K562 (cell line): ENCODE measurements around the gene PHLDA3. TPM values are rescaled to one million over a fixed set of nuclear protein-coding genes. Genes with fewer than 3 reads are reported as not detected.
A peak's percentile ranks its signal among the peaks of the same experiment; 100 is the strongest.

Experiments
- ATAC-seq: fragments of 200-7000 bp; cut with Tn5 transposase; 3 replicates; pipeline ENCODE4 v1.9.1; 2020; ENCODE audit warnings: moderate library complexity
- BruUV-seq: library from RNA; stranded (reverse); fragments of 400-500 nt; replicated peaks from 2 replicates; lab custom pipeline; 2021; lab: Mats Ljungman, UMichigan
- CTCF ChIA-PET: fragments of 300-600 bp; formaldehyde crosslinking; extraction: SDS; loops from one replicate; lab custom pipeline; 2021; ENCODE audit warnings: low intra/inter-chr PET ratio; lab: Yijun Ruan, JAX
- POLR2A ChIA-PET: fragments of 300-600, 350-650 bp; sonication (Branson Sonifier 250); formaldehyde crosslinking; extraction: SDS; loops from one replicate; lab custom pipeline; 2021; ENCODE audit warnings: antibody characterized with exemption, inconsistent platforms; lab: Yijun Ruan, JAX
- DNase-seq, 4 experiments: peaks; one replicate each; pipeline versions ENCODE4 v3.0.0 to v3.0.0-alpha.2; 2011 to 2018; ENCODE audit warnings: low spot score in 3 of 4, mixed read lengths in 3 of 4; ENCODE audit errors: extremely low read depth in 1 of 4
- FAIRE-seq: peaks from 2 replicates; lab custom pipeline; 2011; peaks lifted over from hg19 to GRCh38; lab: Jason Lieb, UNC
- H2AFZ ChIP-seq: 2 replicates; pipeline ENCODE4 v1.6.0; 2011; ENCODE audit warnings: low read depth, low read length, control low read depth, inconsistent platforms
- H3K27ac ChIP-seq: fragments of 200-600 bp; 3 replicates; pipeline ENCODE4 v1.8.0; 2011; ENCODE audit warnings: low read depth, mild to moderate bottlenecking, control low read depth, inconsistent platforms, low read length, moderate library complexity, mixed read lengths; ENCODE audit errors: extremely low read depth
- H3K27me3 ChIP-seq, 2 experiments: fragments of 300-600 bp in 1 of 2; 2 replicates in 1 of 2; 3 replicates in 1 of 2; pipeline versions ENCODE4 v1.6.0 to v1.8.0; 2011; ENCODE audit warnings: inconsistent platforms in 2 of 2, low read length in 2 of 2, mild to moderate bottlenecking in 1 of 2, mixed read lengths in 1 of 2, moderate library complexity in 1 of 2; ENCODE audit not compliant: control insufficient read depth in 2 of 2, insufficient read depth in 2 of 2
- H3K36me3 ChIP-seq: fragments of 300-600 bp; 3 replicates; pipeline ENCODE4 v1.8.0; 2011; ENCODE audit warnings: mild to moderate bottlenecking, low read length, inconsistent platforms; ENCODE audit not compliant: control insufficient read depth, insufficient read depth
- H3K4me1 ChIP-seq, 2 experiments: fragments of 200-600 bp in 1 of 2; replicated peaks in 1 of 2; 2 replicates in 1 of 2; 3 replicates in 1 of 2; pipeline versions ENCODE4 v1.5.1 to v1.8.0; 2011; ENCODE audit warnings: inconsistent platforms in 2 of 2, low read length in 2 of 2, mild to moderate bottlenecking in 1 of 2, mixed read lengths in 1 of 2, moderate library complexity in 1 of 2; ENCODE audit not compliant: control insufficient read depth in 2 of 2, insufficient read depth in 2 of 2
- H3K4me2 ChIP-seq: 2 replicates; pipeline ENCODE4 v1.6.1; 2011; ENCODE audit warnings: low read length, control low read depth, inconsistent platforms, mixed read lengths; ENCODE audit not compliant: insufficient read depth
- H3K4me3 ChIP-seq: fragments of 200-600 bp; sonication (generic), shearing (Covaris generic); 2 replicates; pipeline ENCODE4 v1.5.1; 2016; ENCODE audit warnings: control low read depth, inconsistent platforms
- H3K79me2 ChIP-seq: fragments of 200-600 bp; 3 replicates; pipeline ENCODE4 v1.8.0; 2011; ENCODE audit warnings: low read length, inconsistent platforms; ENCODE audit not compliant: control insufficient read depth, insufficient read depth
- H3K9ac ChIP-seq, 2 experiments: 2 replicates each; pipeline versions ENCODE4 v1.6.0 to v1.6.1; 2011; ENCODE audit warnings: low read depth in 2 of 2, low read length in 2 of 2, control low read depth in 1 of 2, inconsistent platforms in 1 of 2, mild to moderate bottlenecking in 1 of 2, mixed read lengths in 1 of 2; ENCODE audit not compliant: insufficient read depth in 1 of 2
- H3K9me1 ChIP-seq: one replicate; pipeline ENCODE4 v1.6.0; 2011; ENCODE audit warnings: inconsistent platforms, mild to moderate bottlenecking, low read length, moderate library complexity; ENCODE audit not compliant: control insufficient read depth, insufficient read depth
- H3K9me3 ChIP-seq: replicated peaks from 2 replicates; pipeline ENCODE4 v1.5.1; 2011; ENCODE audit warnings: low read depth, low read length, inconsistent platforms; ENCODE audit not compliant: control insufficient read depth, insufficient read depth
- H4K20me1 ChIP-seq: replicated peaks from 2 replicates; pipeline ENCODE4 v1.6.1; 2011; ENCODE audit warnings: low read length, inconsistent platforms, mixed read lengths; ENCODE audit not compliant: control insufficient read depth, insufficient read depth
- CBFA2T3 ChIP-seq: fragments of 450-650 bp; IDR thresholded peaks from 2 replicates; pipeline ENCODE4 v1.6.1; 2017
- CCAR2 ChIP-seq: fragments of 200-400 bp; formaldehyde crosslinking; IDR thresholded peaks from 2 replicates; pipeline ENCODE4 v1.6.1; 2017; ENCODE audit warnings: mild to moderate bottlenecking, low read depth, low read length
- DEAF1 ChIP-seq: fragments of 450-650 bp; formaldehyde crosslinking; IDR thresholded peaks from 2 replicates; pipeline ENCODE4 v1.4.0; 2020; ENCODE audit warnings: mild to moderate bottlenecking, moderate library complexity
- E2F6 ChIP-seq, 2 experiments: IDR thresholded peaks; 2 replicates each; pipeline ENCODE4 v1.6.1; 2011; ENCODE audit warnings: borderline replicate concordance in 1 of 2, control low read depth in 1 of 2, low read depth in 1 of 2, low read length in 1 of 2, mild to moderate bottlenecking in 1 of 2, mixed read lengths in 1 of 2, moderate library complexity in 1 of 2; ENCODE audit not compliant: insufficient read depth in 1 of 2, insufficient read length in 1 of 2, poor library complexity in 1 of 2, severe bottlenecking in 1 of 2; ENCODE audit errors: extremely low read depth in 1 of 2
- RFX1 ChIP-seq: fragments of 450-650 bp; IDR thresholded peaks from 2 replicates; pipeline ENCODE4 v1.6.1; 2016; ENCODE audit warnings: mild to moderate bottlenecking, moderate library complexity
- SRSF3 ChIP-seq: fragments of 200-400 bp; formaldehyde crosslinking; IDR thresholded peaks from 2 replicates; pipeline ENCODE4 v1.6.1; 2016; ENCODE audit warnings: mild to moderate bottlenecking, low read length, moderate library complexity; ENCODE audit not compliant: insufficient read depth
- ZKSCAN8 ChIP-seq: fragments of 200-800 bp; sonication (Bioruptor generic); IDR thresholded peaks from 2 replicates; pipeline ENCODE4 v1.6.1; 2016; ENCODE audit warnings: missing genetic modification characterization, missing compliant biosample characterization
- WGBS: fragments of 100-300 bp; shearing (Covaris generic); methylation state at CpG from one replicate; pipeline ENCODE4 v1.1.6; 2016; ENCODE audit warnings: low coverage, mixed read lengths; ENCODE audit not compliant: insufficient coverage; ENCODE audit errors: missing lambda C conversion rate; 5-methylcytosine and 5-hydroxymethylcytosine counted together
- in situ Hi-C: fragments of 300-500 bp; cut with MboI; formaldehyde crosslinking; loops from 4 replicates; pipeline ENCODE4 v1.15.0; 2018; ENCODE audit warnings: inconsistent platforms, mixed read lengths
- intact Hi-C: fragments of 100-400 bp; cut with micrococcal nuclease; formaldehyde crosslinking; loops from 2 replicates; pipeline ENCODE4 v1.14.2; 2022
- polyA plus RNA-seq, 8 experiments: library from polyadenylated mRNA; depleted of rRNA in 4 of 8; stranded (reverse) in 5 of 8; unstranded in 3 of 8; fragments of >200 nt; fragmentation: Nextera tagmentation in 2 of 8; fragmentation: Illumina TruSeq in 1 of 8; extraction: Ambion mirVana in 2 of 8; extraction: Trizol in 1 of 8; gene quantifications; 2 replicates each; pipeline versions ENCODE4 v1.2.1 to v1.2.3, GENCODE V29; 2011 to 2014; ENCODE audit warnings: inconsistent platforms in 1 of 8, missing spikeins in 1 of 8
- total RNA-seq, 7 experiments: library from RNA; depleted of rRNA in 6 of 7; stranded (reverse); fragments of >200 nt in 6 of 7; fragmentation: Illumina TruSeq in 2 of 7; extraction: Trizol in 2 of 7; gene quantifications; 2 replicates each; pipeline versions ENCODE4 v1.2.1 to v1.2.3, GENCODE V29; 2011 to 2021; ENCODE audit warnings: low replicate concordance in 1 of 7
- TF ChIP-seq, protein P1 (sequence below): sonication (generic); formaldehyde crosslinking; IDR thresholded peaks from 2 replicates; pipeline ENCODE4 v1.9.0; 2022; ENCODE audit warnings: mild to moderate bottlenecking, missing genetic modification reagents

Gene PHLDA3
- total and polyA plus RNA-seq, 9 of the 15 experiments (the other 6 are each of a cell fraction or from before 2014, with no cell fraction given): 0.11 to 0.27 TPM; not detected in 7

GRCh38 chr1:201496296-201496690 lies 27.3 kb upstream of the PHLDA3 start (continued):
- no peak for TF ChIP-seq CCAR2
- TF ChIP-seq, all 486 proteins: peak for 0

- intact Hi-C loops (no loop called here), in situ Hi-C loops (no loop called here)
- WGBS: 37% methylated on average over 11 of the region's 11 CpGs
- TF ChIP-seq DEAF1 (no peak), SRSF3 (no peak), E2F6 (IDR thresholded peaks at IDR 0.05; ENCODE audit: borderline replicate concordance in 1 of 2, extremely low read depth in 1 of 2, insufficient read depth in 1 of 2, insufficient read length in 1 of 2, low read depth in 1 of 2, low read length in 1 of 2, poor library complexity in 1 of 2, severe bottlenecking in 1 of 2) (no peak), ZKSCAN8 (no peak), CBFA2T3 (no peak), RFX1 (peak; percentile 12; the same call in 1 of the 2 replicates)
- TF ChIP-seq, protein P1, sequence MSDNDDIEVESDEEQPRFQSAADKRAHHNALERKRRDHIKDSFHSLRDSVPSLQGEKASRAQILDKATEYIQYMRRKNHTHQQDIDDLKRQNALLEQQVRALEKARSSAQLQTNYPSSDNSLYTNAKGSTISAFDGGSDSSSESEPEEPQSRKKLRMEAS (CRISPR knock-in tag): 0 out of 2 replicates have a peak, but pooled peaks have one; percentile 10
- ChIA-PET POLR2A (interaction anchor here (0.6 to 2.8 kb wide), 11 partner anchors 9 to 419 kb away, joined by 3 to 12 read pairs (median 3); partner anchors contain the start of gene CSRP1), CTCF (no interaction called here)
- FAIRE-seq (no peak), DNase-seq (no peak), ATAC-seq (no peak)
- H3K4me2 ChIP-seq: no peak overlapping the region
- H3K9me1 ChIP-seq: no peaks in the 10 kb centered on the region
- no peak overlapping the region for H3K27ac ChIP-seq
- no peaks in the 10 kb centered on the region for H3K36me3 ChIP-seq
- no peak overlapping the region for H3K9ac ChIP-seq
- no peaks in the 10 kb centered on the region for H3K9me3 ChIP-seq
- H3K4me1 ChIP-seq: no peaks in the 10 kb centered on the region; a peak in 1 of 5 replicates
- H2AFZ ChIP-seq: no peak overlapping the region
- H3K4me3 ChIP-seq: no peak overlapping the region
- H3K79me2 ChIP-seq: no peaks in the 10 kb centered on the region
- H4K20me1 ChIP-seq: no peaks in the 10 kb centered on the region
- no TSS peak for BruUV-seq
- H3K27me3 ChIP-seq: peaks cover 0 to 15% of the 10 kb centered on the region in 2 experiments; a peak in 1 of 5 replicates
Observed at GRCh38 chr1:201495551-201496295, 26.7 kb upstream of the PHLDA3 start.
